ENCODE measurements around the gene DDTL. TPM values are rescaled to one million over a fixed set of nuclear protein-coding genes. Genes with fewer than 3 reads are reported as not detected.

The DDTL gene
- total and polyA plus RNA-seq, 2 of the 8 experiments (the other 6 are each of a cell fraction or from before 2014, with no cell fraction given): 2.1 to 3.1 TPM

DNA sequence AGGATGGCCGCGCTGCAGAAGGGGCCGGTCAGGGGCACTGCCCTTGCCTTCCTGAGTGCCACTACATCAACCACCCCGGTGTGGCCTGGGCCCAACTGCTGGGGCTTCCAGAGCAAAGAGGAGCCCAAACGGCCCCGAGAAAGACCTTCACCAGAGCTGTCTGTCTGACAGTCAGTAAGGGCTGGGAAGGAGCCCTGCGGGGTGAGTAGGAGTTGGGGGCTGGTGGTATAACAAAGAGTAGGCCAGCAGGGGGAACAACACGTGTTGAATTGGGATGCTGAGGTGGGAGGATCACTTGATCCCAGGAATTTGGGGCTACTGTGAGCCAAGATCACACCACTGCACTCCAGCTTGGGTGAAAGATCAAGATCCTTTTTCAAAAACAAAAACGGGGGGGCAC is 34.6 kb downstream of the DDTL start:
- H4K20me1 ChIP-seq (replicated peaks in 1 of 2; ENCODE audit: control insufficient read depth in 1 of 2, insufficient read depth in 2 of 2, low read length in 2 of 2): no peaks in the 10 kb centered on the region
- 71% methylated on average over 9 of the region's 9 CpGs; no CpG with 5 or more reads in 1 of the 2 experiments for WGBS, 2 experiments (ENCODE audit: extremely low coverage in 1 of 2, insufficient coverage in 1 of 2, insufficient read length in 1 of 2, insufficient replicate concordance in 2 of 2, low coverage in 1 of 2, low lambda C conversion rate in 2 of 2, missing lambda C conversion rate in 1 of 2)
- POLR2A ChIA-PET (ENCODE audit: partially characterized antibody): no interaction called here
- TF ChIP-seq, protein P1, sequence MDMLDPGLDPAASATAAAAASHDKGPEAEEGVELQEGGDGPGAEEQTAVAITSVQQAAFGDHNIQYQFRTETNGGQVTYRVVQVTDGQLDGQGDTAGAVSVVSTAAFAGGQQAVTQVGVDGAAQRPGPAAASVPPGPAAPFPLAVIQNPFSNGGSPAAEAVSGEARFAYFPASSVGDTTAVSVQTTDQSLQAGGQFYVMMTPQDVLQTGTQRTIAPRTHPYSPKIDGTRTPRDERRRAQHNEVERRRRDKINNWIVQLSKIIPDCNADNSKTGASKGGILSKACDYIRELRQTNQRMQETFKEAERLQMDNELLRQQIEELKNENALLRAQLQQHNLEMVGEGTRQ (IDR thresholded peaks at IDR 0.05; ENCODE audit: low read length): peak; percentile 56
- TF ChIP-seq, protein P2, sequence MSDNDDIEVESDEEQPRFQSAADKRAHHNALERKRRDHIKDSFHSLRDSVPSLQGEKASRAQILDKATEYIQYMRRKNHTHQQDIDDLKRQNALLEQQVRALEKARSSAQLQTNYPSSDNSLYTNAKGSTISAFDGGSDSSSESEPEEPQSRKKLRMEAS (IDR thresholded peaks at IDR 0.05): peak; percentile 95

More for the DNA sequence above, 34.6 kb downstream of the DDTL start:
- Histone ChIP-seq H3K27me3 (replicated peaks in 1 of 4; ENCODE audit: control insufficient read depth in 3 of 4, extremely low read depth in 1 of 4, insufficient read depth in 3 of 4, low read length in 3 of 4) (peaks cover 0 to 3% (median 0%) of the 10 kb centered on the region in 4 experiments; a peak in 3 of 7 replicates), H4K91ac (replicated peaks; ENCODE audit: insufficient read length, low read length) (peak overlapping the region; percentile 25), H2BK120ac (replicated peaks; ENCODE audit: low read depth, low read length) (no peak overlapping the region), H3K9ac (replicated peaks in 1 of 4; ENCODE audit: extremely low read depth in 1 of 4, low read depth in 3 of 4, low read length in 3 of 4) (no peak overlapping the region), H4K8ac (ENCODE audit: extremely low read depth, insufficient read depth, low read length) (no peak overlapping the region), H3K79me2 (ENCODE audit: control insufficient read depth in 1 of 2, insufficient read depth in 2 of 2, low read length in 2 of 2) (no peaks in the 10 kb centered on the region), H3K9me3 (ENCODE audit: insufficient read depth in 2 of 2, low read depth in 1 of 2, low read length in 1 of 2) (no peaks in the 10 kb centered on the region; a peak in 1 of 4 replicates), H3K27ac (ENCODE audit: low read depth, low read length) (no peak overlapping the region), H3K79me1 (ENCODE audit: low read depth, low read length) (no peaks in the 10 kb centered on the region), H3K23me2 (ENCODE audit: low read depth, low read length) (no peaks in the 10 kb centered on the region), H3K36me3 (ENCODE audit: control insufficient read depth in 2 of 4, insufficient read depth in 4 of 4, low read length in 3 of 4) (no peaks in the 10 kb centered on the region), H3K23ac (ENCODE audit: insufficient read length) (no peak overlapping the region), H3K56ac (replicated peaks; ENCODE audit: insufficient read length, low read depth, low read length) (no peak overlapping the region), H2BK20ac (ENCODE audit: low read length) (no peak overlapping the region), H3K4me3 (ENCODE audit: extremely low read depth in 1 of 4, insufficient read depth in 2 of 4, low read depth in 3 of 4, low read length in 4 of 4) (no peak overlapping the region; a peak in 1 of 8 replicates), H2BK15ac (ENCODE audit: low read length) (no peak overlapping the region), H3K14ac (ENCODE audit: insufficient read length) (no peak overlapping the region), H2AFZ (ENCODE audit: low read length) (peak overlapping the region; percentile 0; the same call in 1 of the 2 replicates), H4K5ac (ENCODE audit: insufficient read length, low read depth, low read length) (no peak overlapping the region), H3K4me1 (replicated peaks in 1 of 4; ENCODE audit: control insufficient read depth in 3 of 4, insufficient read depth in 4 of 4, low read length in 3 of 4) (peaks cover 0 to 3% (median 0%) of the 10 kb centered on the region in 4 experiments; a peak in 2 of 7 replicates), H3K18ac (ENCODE audit: extremely low read depth, low read length) (peak overlapping the region; percentile 32; the same call in 1 of the 2 replicates), H2BK5ac (ENCODE audit: low read depth, low read length) (no peak overlapping the region), H3K4ac (replicated peaks; ENCODE audit: insufficient read length, low read depth, low read length) (no peak overlapping the region), H2BK12ac (ENCODE audit: low read depth, low read length) (no peak overlapping the region), H3K4me2 (ENCODE audit: insufficient read depth in 1 of 2, low read depth in 2 of 2, low read length in 2 of 2) (peak overlapping the region in 1 of 2 experiments; percentile 29; a peak in 1 of 4 replicates), H2AK5ac (ENCODE audit: low read depth, low read length) (no peak overlapping the region)
- CTCF ChIA-PET (ENCODE audit: partially characterized antibody): interaction anchor here (0.6 to 1.4 kb wide), 2 partner anchors 173 to 246 kb away, joined by 3 read pairs; no protein-coding TSS in a partner anchor
- peak; percentile 42 for FAIRE-seq
- DNase-seq (ENCODE audit: low read depth in 1 of 2, low spot score in 2 of 2): peak in 1 of 2 experiments; percentile 72

Data from H1 (cell line).